A673 (cell line): Measurements from ENCODE around the gene RNU7-1. TPM values are rescaled to one million over a fixed set of nuclear protein-coding genes. Genes with fewer than 3 reads are reported as not detected.

Experiments
- BruUV-seq: library from RNA; stranded (reverse); fragments of 400-500 nt; replicated peaks from 2 replicates; lab custom pipeline; 2021; lab: Mats Ljungman, UMichigan
- CTCF ChIA-PET: fragments of 300-600 bp; sonication (Branson Sonifier 250); formaldehyde crosslinking; loops from one replicate; lab custom pipeline; 2022; ENCODE audit warnings: antibody characterized with exemption; lab: Charles Lee
- POLR2A ChIA-PET: fragments of 300-600 bp; sonication (Branson Sonifier 250); formaldehyde crosslinking; loops from one replicate; lab custom pipeline; 2022; ENCODE audit warnings: antibody characterized with exemption; ENCODE audit not compliant: low non-redundant PET; lab: Charles Lee
- DNase-seq: peaks from one replicate; pipeline ENCODE4 v3.0.0-alpha.2; 2015; ENCODE audit warnings: low spot score
- H3K27ac ChIP-seq: fragments of 200-600 bp; sonication (generic); 2 replicates; pipeline ENCODE4 v1.5.1; 2016; ENCODE audit warnings: mixed run types, low read depth, mild to moderate bottlenecking, mixed read lengths, antibody characterized with exemption, low read length; ENCODE audit not compliant: poor library complexity, severe bottlenecking
- H3K27me3 ChIP-seq: fragments of 200-600 bp; sonication (generic); replicated peaks from 2 replicates; pipeline ENCODE4 v1.6.1; 2017; ENCODE audit warnings: mixed run types, low read depth, mild to moderate bottlenecking, mixed read lengths, antibody characterized with exemption, low read length; ENCODE audit not compliant: insufficient read depth, poor library complexity
- H3K36me3 ChIP-seq: fragments of 200-600 bp; sonication (generic); 2 replicates; pipeline ENCODE4 v1.6.1; 2016; ENCODE audit warnings: mixed run types, mild to moderate bottlenecking, mixed read lengths, antibody characterized with exemption, low read length; ENCODE audit not compliant: insufficient read depth, poor library complexity, severe bottlenecking
- H3K4me1 ChIP-seq: fragments of 200-600 bp; sonication (generic); 2 replicates; pipeline ENCODE4 v1.6.1; 2017; ENCODE audit warnings: mixed run types, mild to moderate bottlenecking, mixed read lengths, antibody characterized with exemption, low read length; ENCODE audit not compliant: insufficient read depth, poor library complexity, severe bottlenecking
- H3K4me3 ChIP-seq: fragments of 200-600 bp; sonication (generic); 2 replicates; pipeline ENCODE4 v1.5.1; 2016; ENCODE audit warnings: low read depth, mixed run types, mild to moderate bottlenecking, mixed read lengths, low read length; ENCODE audit not compliant: poor library complexity, severe bottlenecking
- H3K9me3 ChIP-seq: fragments of 200-600 bp; sonication (generic); 2 replicates; pipeline ENCODE4 v1.6.1; 2016; ENCODE audit warnings: mixed run types, low read depth, mild to moderate bottlenecking, mixed read lengths, antibody characterized with exemption, low read length; ENCODE audit not compliant: poor library complexity, severe bottlenecking
- EZH2 ChIP-seq: fragments of 200-600 bp; sonication (generic); IDR thresholded peaks from 2 replicates; pipeline ENCODE4 v1.6.1; 2017; ENCODE audit warnings: borderline replicate concordance, low read depth, mild to moderate bottlenecking, mixed read lengths, antibody characterized with exemption, low read length; ENCODE audit not compliant: poor library complexity, severe bottlenecking
- intact Hi-C: fragments of 100-400 bp; cut with micrococcal nuclease; formaldehyde crosslinking; loops from one replicate; pipeline ENCODE4 v1.10.0; 2022; ENCODE audit not compliant: unreplicated experiment
- total RNA-seq: library from RNA; stranded (reverse); gene quantifications from 2 replicates; pipeline ENCODE4 v1.2.3, GENCODE V29; 2021
- TF ChIP-seq, protein P1 (sequence below): fragments of 300-800, 200-600 bp; sonication (generic); conservative IDR thresholded peaks from 2 replicates; pipeline ENCODE4 v1.5.1; 2017; ENCODE audit warnings: low read depth, mild to moderate bottlenecking, antibody characterized with exemption, low read length, moderate library complexity, mixed read lengths

RNU7-1 gene
- total RNA-seq, 1 experiment from 2014 or later, result not detected

DNA sequence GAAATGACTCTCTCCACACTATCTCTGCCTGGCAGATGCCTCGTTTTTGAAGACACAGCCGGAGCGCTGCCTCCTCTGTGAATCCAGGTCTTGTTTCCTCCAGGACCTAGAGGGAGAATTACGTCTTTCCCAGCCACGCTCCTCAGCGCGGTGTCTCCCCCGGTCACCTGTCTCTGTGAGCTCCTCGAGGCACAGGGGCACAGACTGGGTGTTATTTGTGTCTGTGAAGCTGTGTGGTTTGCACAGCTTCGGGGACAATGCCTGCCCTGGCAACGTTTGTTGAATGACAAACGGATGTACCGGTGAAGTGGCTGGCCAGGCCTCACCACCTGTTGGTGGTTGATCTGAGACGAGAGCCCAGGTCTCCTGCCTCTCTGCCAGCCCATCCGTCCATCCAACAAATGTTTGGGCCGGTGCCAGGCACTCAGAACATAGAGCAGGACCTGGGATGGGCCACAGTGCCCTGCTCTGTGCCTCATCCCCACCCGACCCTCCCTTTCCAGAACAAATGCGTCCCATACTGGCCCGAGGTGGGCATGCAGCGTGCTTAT is 13.6 kb downstream of the RNU7-1 start:
- Histone ChIP-seq H3K9me3 (no peaks in the 10 kb centered on the region), H3K36me3 (no peaks in the 10 kb centered on the region), H3K4me1 (peaks cover 30% of the 10 kb centered on the region), H3K4me3 (no peak overlapping the region), H3K27ac (no peak overlapping the region), H3K27me3 (no peaks in the 10 kb centered on the region)
- ChIA-PET POLR2A (no interaction called here), CTCF (no interaction called here)
- intact Hi-C loops, result no loop called here
- no TSS peak for BruUV-seq
- TF ChIP-seq EZH2, result no peak
- TF ChIP-seq, protein P1, sequence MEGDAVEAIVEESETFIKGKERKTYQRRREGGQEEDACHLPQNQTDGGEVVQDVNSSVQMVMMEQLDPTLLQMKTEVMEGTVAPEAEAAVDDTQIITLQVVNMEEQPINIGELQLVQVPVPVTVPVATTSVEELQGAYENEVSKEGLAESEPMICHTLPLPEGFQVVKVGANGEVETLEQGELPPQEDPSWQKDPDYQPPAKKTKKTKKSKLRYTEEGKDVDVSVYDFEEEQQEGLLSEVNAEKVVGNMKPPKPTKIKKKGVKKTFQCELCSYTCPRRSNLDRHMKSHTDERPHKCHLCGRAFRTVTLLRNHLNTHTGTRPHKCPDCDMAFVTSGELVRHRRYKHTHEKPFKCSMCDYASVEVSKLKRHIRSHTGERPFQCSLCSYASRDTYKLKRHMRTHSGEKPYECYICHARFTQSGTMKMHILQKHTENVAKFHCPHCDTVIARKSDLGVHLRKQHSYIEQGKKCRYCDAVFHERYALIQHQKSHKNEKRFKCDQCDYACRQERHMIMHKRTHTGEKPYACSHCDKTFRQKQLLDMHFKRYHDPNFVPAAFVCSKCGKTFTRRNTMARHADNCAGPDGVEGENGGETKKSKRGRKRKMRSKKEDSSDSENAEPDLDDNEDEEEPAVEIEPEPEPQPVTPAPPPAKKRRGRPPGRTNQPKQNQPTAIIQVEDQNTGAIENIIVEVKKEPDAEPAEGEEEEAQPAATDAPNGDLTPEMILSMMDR, result no peak
- no peak for DNase-seq

GRCh38 chr12:6957741-6958608 is 14.4 kb downstream of the RNU7-1 start:
- DNase-seq, result no peak
- no peaks in the 10 kb centered on the region for H3K27me3 ChIP-seq
- H3K27ac ChIP-seq, result peak overlapping the region; percentile 30
- ChIA-PET CTCF (no interaction called here), POLR2A (no interaction called here)
- intact Hi-C loops, result no loop called here
- H3K4me1 ChIP-seq, result peaks cover 37% of the 10 kb centered on the region
- no peaks in the 10 kb centered on the region for H3K36me3 ChIP-seq
- H3K9me3 ChIP-seq, result no peaks in the 10 kb centered on the region
- no peak overlapping the region for H3K4me3 ChIP-seq
- BruUV-seq, result no TSS peak
- no peak for TF ChIP-seq EZH2
- TF ChIP-seq, protein P1, result no peak

- H3K36me3 ChIP-seq, result no peaks in the 10 kb centered on the region
- H3K27ac ChIP-seq, result peak overlapping the region; percentile 47
- intact Hi-C loops, result no loop called here
- ChIA-PET CTCF (no interaction called here), POLR2A (no interaction called here)
- H3K27me3 ChIP-seq, result no peaks in the 10 kb centered on the region
- BruUV-seq, result no TSS peak
- peaks cover 36% of the 10 kb centered on the region for H3K4me1 ChIP-seq
- H3K4me3 ChIP-seq, result no peak overlapping the region
- TF ChIP-seq, protein P1, result no peak
- TF ChIP-seq EZH2, result no peak
- DNase-seq, result no peak
- no peaks in the 10 kb centered on the region for H3K9me3 ChIP-seq
Observed at GRCh38 chr12:6958609-6959057, 15.0 kb downstream of the RNU7-1 start.
